Measurements from ENCODE around the gene CAMTA1. TPM values are rescaled to one million over a fixed set of nuclear protein-coding genes. Genes with fewer than 3 reads are reported as not detected.

Gene CAMTA1
- total RNA-seq, 1 donor from 2014 or later: 81.6 TPM

DNA sequence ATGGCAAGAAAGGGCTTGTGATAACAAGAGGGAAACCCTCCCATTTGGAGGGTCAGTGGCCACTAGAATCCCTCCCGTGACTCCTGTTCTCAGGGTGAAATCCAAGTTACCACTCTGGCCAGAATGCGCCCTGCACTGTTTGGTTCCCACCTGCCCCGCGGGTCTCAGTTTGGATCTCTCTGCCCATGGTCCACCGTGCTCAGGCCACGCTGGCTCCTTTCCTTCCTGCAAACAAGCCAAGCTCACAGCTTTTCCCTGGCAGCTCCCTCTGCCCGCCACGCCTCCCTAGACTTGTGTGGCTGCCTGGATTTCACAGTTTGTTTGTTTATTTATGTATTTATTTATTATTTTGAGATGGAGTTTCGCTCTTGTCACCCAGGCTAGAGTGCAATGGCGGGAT, 806.3 kb downstream of the CAMTA1 start:
- TF ChIP-seq, protein P1, sequence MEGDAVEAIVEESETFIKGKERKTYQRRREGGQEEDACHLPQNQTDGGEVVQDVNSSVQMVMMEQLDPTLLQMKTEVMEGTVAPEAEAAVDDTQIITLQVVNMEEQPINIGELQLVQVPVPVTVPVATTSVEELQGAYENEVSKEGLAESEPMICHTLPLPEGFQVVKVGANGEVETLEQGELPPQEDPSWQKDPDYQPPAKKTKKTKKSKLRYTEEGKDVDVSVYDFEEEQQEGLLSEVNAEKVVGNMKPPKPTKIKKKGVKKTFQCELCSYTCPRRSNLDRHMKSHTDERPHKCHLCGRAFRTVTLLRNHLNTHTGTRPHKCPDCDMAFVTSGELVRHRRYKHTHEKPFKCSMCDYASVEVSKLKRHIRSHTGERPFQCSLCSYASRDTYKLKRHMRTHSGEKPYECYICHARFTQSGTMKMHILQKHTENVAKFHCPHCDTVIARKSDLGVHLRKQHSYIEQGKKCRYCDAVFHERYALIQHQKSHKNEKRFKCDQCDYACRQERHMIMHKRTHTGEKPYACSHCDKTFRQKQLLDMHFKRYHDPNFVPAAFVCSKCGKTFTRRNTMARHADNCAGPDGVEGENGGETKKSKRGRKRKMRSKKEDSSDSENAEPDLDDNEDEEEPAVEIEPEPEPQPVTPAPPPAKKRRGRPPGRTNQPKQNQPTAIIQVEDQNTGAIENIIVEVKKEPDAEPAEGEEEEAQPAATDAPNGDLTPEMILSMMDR (IDR thresholded peaks at IDR 0.05): no peak
- no peaks in the 10 kb centered on the region for H3K4me1 Mint-ChIP-seq (ENCODE audit: unreplicated experiment)
- no peak for DNase-seq (ENCODE audit: extremely low spot score, unreplicated experiment)

DNA sequence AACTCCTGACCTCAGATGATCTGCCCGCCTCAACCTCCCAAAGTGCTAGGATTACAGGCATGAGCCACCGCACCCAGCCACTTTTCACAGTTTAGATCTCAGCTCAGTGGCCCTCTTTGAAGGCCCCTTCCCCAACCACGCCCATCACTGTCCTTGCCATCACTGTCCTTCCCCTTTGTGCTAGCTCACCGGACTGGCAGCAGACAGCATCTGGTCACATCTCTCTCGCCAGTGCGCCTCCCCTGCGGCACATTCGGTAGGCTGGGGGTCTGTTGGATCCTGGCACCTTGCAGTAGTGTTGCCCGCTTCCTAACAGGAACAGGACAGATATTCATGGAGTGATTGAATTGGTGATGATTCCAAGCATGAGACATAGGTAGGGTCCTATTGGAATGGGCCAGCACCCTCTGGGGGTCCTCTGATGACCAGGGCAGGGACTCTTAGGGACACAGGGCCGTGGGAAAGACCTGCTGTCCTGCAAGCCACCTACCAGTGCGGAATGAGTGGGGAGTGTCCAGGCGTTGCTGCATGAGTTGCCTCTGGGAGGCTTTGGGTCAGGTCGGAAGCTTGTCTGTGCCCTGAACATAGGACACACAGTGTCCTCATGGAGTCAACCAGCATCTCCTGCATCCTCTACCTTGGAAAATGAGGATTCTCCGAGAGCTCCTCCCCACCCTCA, 807.0 kb downstream of the CAMTA1 start:
- Mint-ChIP-seq H3K4me3 (ENCODE audit: unreplicated experiment) (no peak overlapping the region), H3K9me3 (ENCODE audit: unreplicated experiment) (no peaks in the 10 kb centered on the region), H3K4me1 (ENCODE audit: unreplicated experiment) (no peaks in the 10 kb centered on the region), H3K36me3 (ENCODE audit: unreplicated experiment) (no peaks in the 10 kb centered on the region), H3K27ac (ENCODE audit: unreplicated experiment) (no peak overlapping the region), H3K27me3 (ENCODE audit: unreplicated experiment) (peaks cover 9% of the 10 kb centered on the region)
- TF ChIP-seq, protein P1 (IDR thresholded peaks at IDR 0.05): no peak
- no peak for DNase-seq (ENCODE audit: extremely low spot score, unreplicated experiment)

More for the DNA sequence above, 806.3 kb downstream of the CAMTA1 start:
- H3K9me3 Mint-ChIP-seq (ENCODE audit: unreplicated experiment): no peaks in the 10 kb centered on the region
- H3K4me3 Mint-ChIP-seq (ENCODE audit: unreplicated experiment): no peak overlapping the region
- H3K36me3 Mint-ChIP-seq (ENCODE audit: unreplicated experiment): no peaks in the 10 kb centered on the region
- H3K27me3 Mint-ChIP-seq (ENCODE audit: unreplicated experiment): peaks cover 9% of the 10 kb centered on the region
- H3K27ac Mint-ChIP-seq (ENCODE audit: unreplicated experiment): no peak overlapping the region

DNA sequence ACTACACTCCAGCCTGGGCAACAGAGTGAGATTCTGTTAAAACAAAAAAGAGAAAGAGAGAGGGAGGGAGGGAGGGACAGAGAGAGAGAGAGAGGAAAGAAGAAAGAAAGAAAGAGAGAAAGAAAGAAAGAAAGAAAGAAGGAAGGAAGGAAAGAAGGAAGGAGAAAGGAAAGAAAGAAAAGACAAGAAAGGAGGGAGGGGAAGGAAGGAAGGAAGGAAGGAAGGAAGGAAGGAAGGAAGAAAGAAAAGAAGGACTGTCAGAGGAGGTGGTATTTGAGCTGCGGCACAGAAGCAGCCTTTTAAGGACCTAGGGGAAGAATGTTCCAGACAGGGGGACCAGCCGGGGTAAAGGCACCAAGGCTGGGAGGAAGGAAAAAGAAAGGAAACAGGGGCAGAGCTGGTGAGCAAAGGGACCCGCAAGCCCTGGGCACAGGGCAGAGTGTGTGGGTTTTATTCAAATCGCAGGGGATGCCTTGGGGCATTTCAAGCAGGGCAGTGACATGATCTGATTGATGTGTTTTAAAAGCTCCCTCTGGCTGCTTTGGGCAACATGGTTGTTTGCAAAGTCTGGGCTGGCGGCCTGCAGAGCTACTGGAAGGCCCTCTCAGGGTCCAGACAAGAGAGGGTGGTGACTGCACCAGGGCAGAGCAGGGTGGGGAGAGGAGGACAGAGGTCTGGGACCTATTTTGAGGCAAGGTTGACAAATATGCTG, 808.9 kb downstream of the CAMTA1 start:
- Mint-ChIP-seq H3K9me3 (ENCODE audit: unreplicated experiment) (no peaks in the 10 kb centered on the region), H3K36me3 (ENCODE audit: unreplicated experiment) (no peaks in the 10 kb centered on the region), H3K4me3 (ENCODE audit: unreplicated experiment) (no peak overlapping the region), H3K27ac (ENCODE audit: unreplicated experiment) (no peak overlapping the region), H3K4me1 (ENCODE audit: unreplicated experiment) (no peaks in the 10 kb centered on the region), H3K27me3 (ENCODE audit: unreplicated experiment) (peaks cover 9% of the 10 kb centered on the region)
- TF ChIP-seq, protein P1 (IDR thresholded peaks at IDR 0.05): no peak
- no peak for DNase-seq (ENCODE audit: extremely low spot score, unreplicated experiment)

DNA sequence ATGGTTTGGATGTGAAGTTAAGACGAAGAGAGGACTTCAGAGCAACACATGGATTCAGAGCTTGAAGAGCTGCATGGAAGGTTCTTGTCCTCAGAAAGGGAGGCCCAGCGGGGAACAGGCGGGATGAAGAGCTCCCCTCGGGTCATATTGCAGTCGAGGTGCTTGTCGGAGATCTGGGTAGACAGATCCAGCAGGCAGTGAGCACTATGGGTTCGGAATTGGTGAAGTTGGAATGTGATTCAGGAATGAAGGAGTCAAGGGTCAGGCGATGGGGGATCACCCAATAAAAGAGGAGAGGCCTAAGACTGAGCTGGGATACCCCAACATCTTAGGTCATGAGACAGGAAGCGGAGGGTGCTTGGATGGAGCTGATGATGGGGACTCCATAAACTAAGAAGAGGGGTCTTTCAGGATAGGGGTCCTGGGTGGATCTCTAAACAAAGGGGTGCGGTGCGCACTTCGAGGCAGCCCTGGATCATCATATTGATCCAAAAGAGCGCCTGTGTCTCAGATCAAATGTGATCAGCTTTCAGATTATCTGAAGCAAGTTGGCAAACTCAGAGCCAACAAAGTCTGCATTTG, 809.6 kb downstream of the CAMTA1 start:
- Mint-ChIP-seq H3K9me3 (ENCODE audit: unreplicated experiment) (no peaks in the 10 kb centered on the region), H3K4me1 (ENCODE audit: unreplicated experiment) (no peaks in the 10 kb centered on the region), H3K27ac (ENCODE audit: unreplicated experiment) (no peak overlapping the region), H3K36me3 (ENCODE audit: unreplicated experiment) (no peaks in the 10 kb centered on the region), H3K4me3 (ENCODE audit: unreplicated experiment) (no peak overlapping the region), H3K27me3 (ENCODE audit: unreplicated experiment) (peaks cover 10% of the 10 kb centered on the region)
- TF ChIP-seq, protein P1 (IDR thresholded peaks at IDR 0.05): no peak
- no peak for DNase-seq (ENCODE audit: extremely low spot score, unreplicated experiment)

DNA sequence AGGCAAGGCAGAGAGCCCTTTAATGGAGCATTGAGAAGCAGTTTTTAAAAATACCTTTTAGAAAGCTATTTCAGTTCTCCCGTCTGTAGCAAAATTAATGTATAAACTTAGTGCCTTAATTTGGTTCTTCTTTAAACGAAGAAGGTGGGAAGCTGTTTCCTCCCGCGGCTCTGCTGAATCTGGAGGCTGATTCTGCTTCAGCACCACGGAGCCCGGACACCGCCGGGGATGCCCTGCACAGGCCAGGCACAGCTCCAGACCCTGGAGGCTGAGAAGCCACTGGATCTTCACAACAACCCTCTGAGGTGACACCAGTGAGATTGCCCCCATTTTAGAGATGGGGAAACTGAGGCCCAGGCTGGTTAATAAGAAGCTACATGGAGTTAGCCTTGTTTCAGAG, 810.1 kb downstream of the CAMTA1 start:
- TF ChIP-seq, protein P1 (IDR thresholded peaks at IDR 0.05): no peak
- no peaks in the 10 kb centered on the region for H3K9me3 Mint-ChIP-seq (ENCODE audit: unreplicated experiment)

More for the DNA sequence above, 810.1 kb downstream of the CAMTA1 start:
- no peak for DNase-seq (ENCODE audit: extremely low spot score, unreplicated experiment)
- Mint-ChIP-seq H3K36me3 (ENCODE audit: unreplicated experiment) (no peaks in the 10 kb centered on the region), H3K4me1 (ENCODE audit: unreplicated experiment) (no peaks in the 10 kb centered on the region), H3K27me3 (ENCODE audit: unreplicated experiment) (peaks cover 15% of the 10 kb centered on the region), H3K4me3 (ENCODE audit: unreplicated experiment) (no peak overlapping the region), H3K27ac (ENCODE audit: unreplicated experiment) (no peak overlapping the region)
